ENCODE data around the gene HRAS.

DNA sequence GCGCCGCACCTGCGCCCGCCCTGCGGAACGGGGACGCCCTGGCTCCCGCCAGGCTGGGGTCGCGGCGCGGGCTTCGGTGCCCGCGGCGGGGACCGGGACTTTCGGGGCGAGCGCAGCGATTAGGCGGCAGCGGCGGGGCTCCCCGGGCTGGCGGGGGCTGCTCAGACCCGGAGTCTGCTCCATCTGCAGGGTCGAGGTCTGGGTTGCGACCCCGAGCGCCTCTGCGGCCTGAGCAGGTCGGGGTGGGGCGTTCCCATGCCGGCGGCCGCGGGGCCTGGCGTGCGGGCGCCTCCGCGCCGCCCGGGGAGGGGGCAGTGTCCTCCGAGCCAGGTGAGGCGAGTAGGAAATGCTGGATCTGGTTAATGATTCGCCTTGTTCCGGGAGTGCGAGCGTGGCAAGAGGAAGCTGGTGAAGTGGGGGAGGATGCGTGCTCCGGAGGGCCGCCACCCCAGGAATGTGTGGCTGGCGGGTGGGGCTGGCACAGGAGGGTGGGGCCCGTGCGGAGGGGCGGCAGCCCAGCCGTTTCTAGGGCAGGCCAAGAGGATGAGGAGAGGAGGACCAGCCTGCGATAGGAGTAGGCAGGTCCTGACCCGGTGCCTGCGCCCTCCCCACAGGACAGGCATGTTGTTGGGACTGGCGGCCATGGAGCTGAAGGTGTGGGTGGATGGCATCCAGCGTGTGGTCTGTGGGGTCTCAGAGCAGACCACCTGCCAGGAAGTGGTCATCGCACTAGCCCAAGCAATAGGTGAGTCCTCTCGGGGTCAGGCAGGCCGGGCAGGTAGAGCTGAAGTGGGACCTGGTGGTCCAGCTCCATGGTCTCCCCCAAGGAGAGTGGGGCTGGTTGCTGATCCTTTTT lies 26.0 kb upstream of the HRAS start:
- no peak for TF ChIP-seq POLR2AphosphoS5 (IDR thresholded peaks at IDR 0.05)
- TF ChIP-seq, protein P1, sequence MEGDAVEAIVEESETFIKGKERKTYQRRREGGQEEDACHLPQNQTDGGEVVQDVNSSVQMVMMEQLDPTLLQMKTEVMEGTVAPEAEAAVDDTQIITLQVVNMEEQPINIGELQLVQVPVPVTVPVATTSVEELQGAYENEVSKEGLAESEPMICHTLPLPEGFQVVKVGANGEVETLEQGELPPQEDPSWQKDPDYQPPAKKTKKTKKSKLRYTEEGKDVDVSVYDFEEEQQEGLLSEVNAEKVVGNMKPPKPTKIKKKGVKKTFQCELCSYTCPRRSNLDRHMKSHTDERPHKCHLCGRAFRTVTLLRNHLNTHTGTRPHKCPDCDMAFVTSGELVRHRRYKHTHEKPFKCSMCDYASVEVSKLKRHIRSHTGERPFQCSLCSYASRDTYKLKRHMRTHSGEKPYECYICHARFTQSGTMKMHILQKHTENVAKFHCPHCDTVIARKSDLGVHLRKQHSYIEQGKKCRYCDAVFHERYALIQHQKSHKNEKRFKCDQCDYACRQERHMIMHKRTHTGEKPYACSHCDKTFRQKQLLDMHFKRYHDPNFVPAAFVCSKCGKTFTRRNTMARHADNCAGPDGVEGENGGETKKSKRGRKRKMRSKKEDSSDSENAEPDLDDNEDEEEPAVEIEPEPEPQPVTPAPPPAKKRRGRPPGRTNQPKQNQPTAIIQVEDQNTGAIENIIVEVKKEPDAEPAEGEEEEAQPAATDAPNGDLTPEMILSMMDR (IDR thresholded peaks at IDR 0.05 in 8 of 11, conservative IDR thresholded peaks at IDR 0.05 in 3 of 11), result no peak

Data from spleen (tissue), 7 donors.